ENCODE data around the gene SIPA1L3. TPM values are rescaled to one million over a fixed set of nuclear protein-coding genes. Genes with fewer than 3 reads are reported as not detected.

Gene SIPA1L3
- total and polyA plus RNA-seq, 2 of the 13 experiments (the other 11 are each of a cell fraction or from before 2014, with no cell fraction given) = 5.5 to 7.7 TPM

- TF ChIP-seq, protein P1, sequence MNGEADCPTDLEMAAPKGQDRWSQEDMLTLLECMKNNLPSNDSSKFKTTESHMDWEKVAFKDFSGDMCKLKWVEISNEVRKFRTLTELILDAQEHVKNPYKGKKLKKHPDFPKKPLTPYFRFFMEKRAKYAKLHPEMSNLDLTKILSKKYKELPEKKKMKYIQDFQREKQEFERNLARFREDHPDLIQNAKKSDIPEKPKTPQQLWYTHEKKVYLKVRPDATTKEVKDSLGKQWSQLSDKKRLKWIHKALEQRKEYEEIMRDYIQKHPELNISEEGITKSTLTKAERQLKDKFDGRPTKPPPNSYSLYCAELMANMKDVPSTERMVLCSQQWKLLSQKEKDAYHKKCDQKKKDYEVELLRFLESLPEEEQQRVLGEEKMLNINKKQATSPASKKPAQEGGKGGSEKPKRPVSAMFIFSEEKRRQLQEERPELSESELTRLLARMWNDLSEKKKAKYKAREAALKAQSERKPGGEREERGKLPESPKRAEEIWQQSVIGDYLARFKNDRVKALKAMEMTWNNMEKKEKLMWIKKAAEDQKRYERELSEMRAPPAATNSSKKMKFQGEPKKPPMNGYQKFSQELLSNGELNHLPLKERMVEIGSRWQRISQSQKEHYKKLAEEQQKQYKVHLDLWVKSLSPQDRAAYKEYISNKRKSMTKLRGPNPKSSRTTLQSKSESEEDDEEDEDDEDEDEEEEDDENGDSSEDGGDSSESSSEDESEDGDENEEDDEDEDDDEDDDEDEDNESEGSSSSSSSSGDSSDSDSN (CRISPR knock-in tag; IDR thresholded peaks at IDR 0.05) = peak; percentile 67
- TF ChIP-seq NCOA5 (CRISPR knock-in tag; IDR thresholded peaks at IDR 0.05) (no peak), ZMYM4 (CRISPR knock-in tag; IDR thresholded peaks at IDR 0.05) (peak; percentile 53), ZNF773 (CRISPR knock-in tag; IDR thresholded peaks at IDR 0.05; ENCODE audit: borderline replicate concordance) (no peak), TARDBP (CRISPR knock-in tag; IDR thresholded peaks at IDR 0.05) (0 out of 2 replicates have a peak, but pooled peaks have one; percentile 66), HNRNPL (IDR thresholded peaks at IDR 0.05; ENCODE audit: low read depth, low read length) (peak; percentile 70; the same call in 1 of the 2 replicates), FOSL2 (CRISPR knock-in tag; IDR thresholded peaks at IDR 0.05) (peak; percentile 17; the same call in 1 of the 2 replicates), ZFAT (CRISPR knock-in tag; conservative IDR thresholded peaks at IDR 0.05) (no peak), ZNF362 (CRISPR knock-in tag; IDR thresholded peaks at IDR 0.05; ENCODE audit: borderline replicate concordance) (peak; percentile 23; the same call in 1 of the 2 replicates), ZNF33A (CRISPR knock-in tag; IDR thresholded peaks at IDR 0.05; ENCODE audit: borderline replicate concordance) (no peak), SNAPC2 (CRISPR knock-in tag; IDR thresholded peaks at IDR 0.05) (no peak), RNF219 (CRISPR knock-in tag; IDR thresholded peaks at IDR 0.05) (no peak), ZFP91 (CRISPR knock-in tag; IDR thresholded peaks at IDR 0.05; ENCODE audit: borderline replicate concordance) (peak; percentile 45), TEAD3 (CRISPR knock-in tag; optimal IDR thresholded peaks at IDR 0.05; ENCODE audit: borderline replicate concordance) (peak; percentile 39), HNRNPH1 (optimal IDR thresholded peaks at IDR 0.05; ENCODE audit: low read depth, low read length) (no peak)
- TF ChIP-seq, protein P2, sequence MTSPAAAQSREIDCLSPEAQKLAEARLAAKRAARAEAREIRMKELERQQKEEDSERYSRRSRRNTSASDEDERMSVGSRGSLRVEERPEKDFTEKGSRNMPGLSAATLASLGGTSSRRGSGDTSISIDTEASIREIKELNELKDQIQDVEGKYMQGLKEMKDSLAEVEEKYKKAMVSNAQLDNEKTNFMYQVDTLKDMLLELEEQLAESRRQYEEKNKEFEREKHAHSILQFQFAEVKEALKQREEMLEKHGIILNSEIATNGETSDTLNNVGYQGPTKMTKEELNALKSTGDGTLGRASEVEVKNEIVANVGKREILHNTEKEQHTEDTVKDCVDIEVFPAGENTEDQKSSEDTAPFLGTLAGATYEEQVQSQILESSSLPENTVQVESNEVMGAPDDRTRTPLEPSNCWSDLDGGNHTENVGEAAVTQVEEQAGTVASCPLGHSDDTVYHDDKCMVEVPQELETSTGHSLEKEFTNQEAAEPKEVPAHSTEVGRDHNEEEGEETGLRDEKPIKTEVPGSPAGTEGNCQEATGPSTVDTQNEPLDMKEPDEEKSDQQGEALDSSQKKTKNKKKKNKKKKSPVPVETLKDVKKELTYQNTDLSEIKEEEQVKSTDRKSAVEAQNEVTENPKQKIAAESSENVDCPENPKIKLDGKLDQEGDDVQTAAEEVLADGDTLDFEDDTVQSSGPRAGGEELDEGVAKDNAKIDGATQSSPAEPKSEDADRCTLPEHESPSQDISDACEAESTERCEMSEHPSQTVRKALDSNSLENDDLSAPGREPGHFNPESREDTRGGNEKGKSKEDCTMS (CRISPR knock-in tag; conservative IDR thresholded peaks at IDR 0.05) = no peak
- TF ChIP-seq, protein P3, sequence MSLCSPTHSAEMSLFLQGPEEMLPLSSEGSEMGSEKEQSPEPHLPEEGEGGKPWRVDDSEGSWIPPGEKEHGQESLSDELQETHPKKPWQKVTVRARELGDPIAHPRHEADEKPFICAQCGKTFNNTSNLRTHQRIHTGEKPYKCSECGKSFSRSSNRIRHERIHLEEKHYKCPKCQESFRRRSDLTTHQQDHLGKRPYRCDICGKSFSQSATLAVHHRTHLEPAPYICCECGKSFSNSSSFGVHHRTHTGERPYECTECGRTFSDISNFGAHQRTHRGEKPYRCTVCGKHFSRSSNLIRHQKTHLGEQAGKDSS (CRISPR knock-in tag; IDR thresholded peaks at IDR 0.05; ENCODE audit: borderline replicate concordance, low read depth) = peak; percentile 76; the same call in 1 of the 2 replicates
These were observed 167.1 kb downstream of the SIPA1L3 start (continued) for GRCh38 chr19:38073841-38074685.
